H9 (cell line): Measurements from ENCODE around the gene CPXM1. TPM values are rescaled to one million over a fixed set of nuclear protein-coding genes. Genes with fewer than 3 reads are reported as not detected.

Experiments
- DNase-seq: peaks from one replicate; pipeline ENCODE4 v3.0.0-alpha.2; 2017
- H2AFZ ChIP-seq: one replicate; pipeline ENCODE4 v1.6.1; 2013; ENCODE audit warnings: mild to moderate bottlenecking, low read length, control low read depth, moderate library complexity
- H2AK5ac ChIP-seq: 2 replicates; pipeline ENCODE4 v1.6.1; 2013; ENCODE audit warnings: low read length, control low read depth, mixed read lengths; ENCODE audit not compliant: insufficient read length
- H2BK120ac ChIP-seq: one replicate; pipeline ENCODE4 v1.6.1; 2013; ENCODE audit warnings: low read depth, mild to moderate bottlenecking, low read length, control low read depth, inconsistent platforms; ENCODE audit not compliant: poor library complexity, severe bottlenecking
- H2BK12ac ChIP-seq: 2 replicates; pipeline ENCODE4 v1.6.1; 2013; ENCODE audit warnings: low read length, control low read depth, mixed read lengths, low read depth; ENCODE audit not compliant: insufficient read length
- H2BK15ac ChIP-seq: 2 replicates; pipeline ENCODE4 v1.6.1; 2013; ENCODE audit warnings: low read depth, low read length, control low read depth
- H2BK20ac ChIP-seq: one replicate; pipeline ENCODE4 v1.6.1; 2013; ENCODE audit warnings: low read depth, mild to moderate bottlenecking, low read length, control low read depth, inconsistent platforms; ENCODE audit not compliant: poor library complexity, severe bottlenecking
- H2BK5ac ChIP-seq: 2 replicates; pipeline ENCODE4 v1.6.1; 2013; ENCODE audit warnings: low read length, control low read depth, mixed read lengths; ENCODE audit not compliant: insufficient read length
- H3K14ac ChIP-seq: 2 replicates; pipeline ENCODE4 v1.6.1; 2013; ENCODE audit warnings: low read length, control low read depth; ENCODE audit not compliant: insufficient read depth
- H3K18ac ChIP-seq: 2 replicates; pipeline ENCODE4 v1.6.1; 2013; ENCODE audit warnings: low read depth, mild to moderate bottlenecking, mixed read lengths, low read length, control low read depth; ENCODE audit not compliant: insufficient read length
- H3K23ac ChIP-seq: 2 replicates; pipeline ENCODE4 v1.6.1; 2013; ENCODE audit warnings: low read length, control low read depth, mixed read lengths, low read depth; ENCODE audit not compliant: insufficient read length
- H3K23me2 ChIP-seq: 2 replicates; pipeline ENCODE4 v1.6.1; 2013; ENCODE audit warnings: low read depth, mild to moderate bottlenecking, mixed read lengths, low read length, control low read depth; ENCODE audit not compliant: insufficient read length, poor library complexity, severe bottlenecking
- H3K27ac ChIP-seq: 2 replicates; pipeline ENCODE4 v1.5.1; 2013; ENCODE audit warnings: low read length, control low read depth, mixed read lengths, low read depth; ENCODE audit not compliant: insufficient read length
- H3K27me3 ChIP-seq: 2 replicates; pipeline ENCODE4 v1.6.1; 2013; ENCODE audit warnings: low read length, control low read depth, inconsistent platforms; ENCODE audit not compliant: insufficient read depth
- H3K4ac ChIP-seq: 2 replicates; pipeline ENCODE4 v1.6.1; 2013; ENCODE audit warnings: low read depth, mild to moderate bottlenecking, control low read depth, inconsistent platforms, low read length, moderate library complexity
- H3K4me1 ChIP-seq: 2 replicates; pipeline ENCODE4 v1.6.1; 2013; ENCODE audit warnings: low read length, control low read depth, inconsistent platforms; ENCODE audit not compliant: insufficient read depth
- H3K4me2 ChIP-seq: 2 replicates; pipeline ENCODE4 v1.6.1; 2013; ENCODE audit warnings: low read length, control low read depth, mixed read lengths; ENCODE audit not compliant: insufficient read length, insufficient read depth
- H3K56ac ChIP-seq: 2 replicates; pipeline ENCODE4 v1.6.1; 2013; ENCODE audit warnings: low read depth, mild to moderate bottlenecking, mixed read lengths, low read length, control low read depth; ENCODE audit not compliant: insufficient read length
- H3K79me1 ChIP-seq: 2 replicates; pipeline ENCODE4 v1.6.1; 2013; ENCODE audit warnings: low read depth, mild to moderate bottlenecking, moderate library complexity, low read length, control low read depth, inconsistent platforms; ENCODE audit not compliant: insufficient read depth, poor library complexity, severe bottlenecking
- H3K79me2 ChIP-seq: 2 replicates; pipeline ENCODE4 v1.6.1; 2013; ENCODE audit warnings: low read length, control low read depth, inconsistent platforms; ENCODE audit not compliant: insufficient read depth
- H3K9ac ChIP-seq: 2 replicates; pipeline ENCODE4 v1.6.1; 2013; ENCODE audit warnings: low read length, control low read depth, mixed read lengths; ENCODE audit not compliant: insufficient read length; ENCODE audit errors: extremely low read depth
- H3K9me3 ChIP-seq: one replicate; pipeline ENCODE4 v1.6.1; 2013; ENCODE audit warnings: low read depth, low read length, inconsistent platforms; ENCODE audit not compliant: control insufficient read depth
- H3T11ph ChIP-seq: one replicate; pipeline ENCODE4 v1.6.1; 2013; ENCODE audit warnings: mild to moderate bottlenecking, low read length, control low read depth, inconsistent platforms
- H4K20me1 ChIP-seq: one replicate; pipeline ENCODE4 v1.6.1; 2013; ENCODE audit not compliant: control insufficient read depth, insufficient read length, insufficient read depth
- H4K5ac ChIP-seq: 2 replicates; pipeline ENCODE4 v1.6.1; 2013; ENCODE audit warnings: low read depth, mild to moderate bottlenecking, mixed read lengths, low read length, control low read depth; ENCODE audit not compliant: insufficient read length
- H4K8ac ChIP-seq: replicated peaks from 2 replicates; pipeline ENCODE4 v1.6.1; 2013; ENCODE audit warnings: low read length, control low read depth, mixed read lengths, low read depth; ENCODE audit not compliant: insufficient read length
- H4K91ac ChIP-seq: 2 replicates; pipeline ENCODE4 v1.6.1; 2013; ENCODE audit warnings: low read depth, mild to moderate bottlenecking, moderate library complexity, mixed read lengths, low read length, control low read depth; ENCODE audit not compliant: insufficient read length
- H3K27ac Mint-ChIP-seq, 3 experiments: 2 replicates in 2 of 3; 3 replicates in 1 of 3; pipeline ENCODE4 v1.8.0; 2020 to 2021; ENCODE audit warnings: mixed read lengths in 3 of 3, mild to moderate bottlenecking in 1 of 3, moderate library complexity in 1 of 3
- H3K27me3 Mint-ChIP-seq: 2 replicates; pipeline ENCODE4 v1.8.0; 2021; ENCODE audit warnings: low read depth, mild to moderate bottlenecking, moderate library complexity, mixed read lengths
- H3K36me3 Mint-ChIP-seq, 3 experiments: 2 replicates in 2 of 3; 3 replicates in 1 of 3; pipeline ENCODE4 v1.8.0; 2020 to 2021; ENCODE audit warnings: low read depth in 3 of 3, mixed read lengths in 3 of 3; ENCODE audit not compliant: insufficient read depth in 1 of 3
- H3K4me1 Mint-ChIP-seq, 2 experiments: 2 replicates each; pipeline ENCODE4 v1.8.0; 2020; ENCODE audit warnings: mixed read lengths in 2 of 2
- H3K4me3 Mint-ChIP-seq, 2 experiments: 2 replicates in 1 of 2; 3 replicates in 1 of 2; pipeline ENCODE4 v1.8.0; 2020 to 2021; ENCODE audit warnings: mild to moderate bottlenecking in 2 of 2, mixed read lengths in 2 of 2, moderate library complexity in 1 of 2
- H3K9me3 Mint-ChIP-seq, 2 experiments: 2 replicates in 1 of 2; 3 replicates in 1 of 2; pipeline ENCODE4 v1.8.0; 2020; ENCODE audit warnings: mild to moderate bottlenecking in 2 of 2, mixed read lengths in 2 of 2, moderate library complexity in 1 of 2
- CTCF ChIP-seq: fragments of 200-600 bp; sonication (generic); conservative IDR thresholded peaks from 3 replicates; pipeline ENCODE4 v1.8.0; 2021; ENCODE audit warnings: antibody characterized with exemption, mild to moderate bottlenecking
- WGBS: extraction: QIAGEN DNeasy Blood & Tissue Kit; methylation state at CpG from one replicate; pipeline ENCODE4 v1.1.7; 2013; ENCODE audit warnings: missing lambda C conversion rate, low lambda C conversion rate, mixed read lengths; ENCODE audit not compliant: insufficient read length; ENCODE audit errors: extremely low coverage; 5-methylcytosine and 5-hydroxymethylcytosine counted together
- total RNA-seq: library from RNA; stranded (reverse); gene quantifications from 2 replicates; pipeline ENCODE4 v1.2.1, GENCODE V29; 2021

The CPXM1 gene
- total RNA-seq, 1 experiment from 2014 or later, result 69.0 TPM

GRCh38 chr20:2846698-2847097 lies 46.3 kb upstream of the CPXM1 start:
- no peak overlapping the region for H2BK15ac ChIP-seq
- no peaks in the 10 kb centered on the region for H3K27me3 ChIP-seq
- Mint-ChIP-seq H3K27ac (no peak overlapping the region), H3K4me1 (no peaks in the 10 kb centered on the region; a peak in 2 of 4 replicates), H3K9me3 (no peaks in the 10 kb centered on the region; a peak in 1 of 5 replicates), H3K36me3 (no peaks in the 10 kb centered on the region), H3K4me3 (no peak overlapping the region), H3K27me3 (no peaks in the 10 kb centered on the region; the same call in 1 of the 2 replicates)
- no peak overlapping the region for H2BK20ac ChIP-seq
- no peak overlapping the region for H3K27ac ChIP-seq
- no peak overlapping the region for H3K14ac ChIP-seq
- no peak overlapping the region for H4K91ac ChIP-seq
- H3K18ac ChIP-seq, result no peak overlapping the region
- no peak overlapping the region for H3T11ph ChIP-seq
- H4K20me1 ChIP-seq, result no peaks in the 10 kb centered on the region
- no peak overlapping the region for H2AFZ ChIP-seq
- no peak overlapping the region for H3K4ac ChIP-seq
- no peaks in the 10 kb centered on the region for H3K79me2 ChIP-seq
- no peak overlapping the region for H4K8ac ChIP-seq
- no peaks in the 10 kb centered on the region for H3K79me1 ChIP-seq
- no peak overlapping the region for H3K23ac ChIP-seq
- H4K5ac ChIP-seq, result no peak overlapping the region
- no peak overlapping the region for H2BK12ac ChIP-seq
- no peak overlapping the region for H2BK120ac ChIP-seq
- H3K23me2 ChIP-seq, result no peaks in the 10 kb centered on the region
- no peak overlapping the region for H3K56ac ChIP-seq
- H3K4me1 ChIP-seq, result no peaks in the 10 kb centered on the region
- no peak overlapping the region for H2BK5ac ChIP-seq
- no peak for TF ChIP-seq CTCF
- H3K4me2 ChIP-seq, result no peak overlapping the region
- no CpG with 5 or more reads among the region's 5 CpGs for WGBS
- no peak for DNase-seq
- no peak overlapping the region for H3K9ac ChIP-seq
- H2AK5ac ChIP-seq, result no peak overlapping the region
- H3K9me3 ChIP-seq, result no peaks in the 10 kb centered on the region
